Measurements from ENCODE around the gene GNB4.

GNB4 gene

DNA sequence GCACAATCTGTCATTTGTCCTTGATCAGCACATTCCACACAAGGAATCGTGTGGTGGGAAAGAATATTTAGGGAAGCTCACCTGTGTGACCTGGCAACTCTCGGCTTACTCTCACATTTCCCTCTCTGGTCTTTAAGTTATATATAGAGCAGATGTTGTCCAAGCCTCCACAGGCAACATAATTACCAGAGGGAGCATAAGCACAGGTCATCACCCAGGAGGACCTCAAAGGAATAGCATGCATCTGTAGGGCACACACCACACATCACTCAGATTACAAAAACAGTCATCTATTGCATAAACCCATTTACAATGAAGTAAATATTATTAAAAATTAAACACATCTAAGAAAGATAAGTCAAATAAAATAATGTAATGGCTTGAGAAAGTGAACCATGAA, 36.5 kb downstream of the GNB4 start:
- Histone ChIP-seq H3K36me3 (ENCODE audit: insufficient read depth) (no peaks in the 10 kb centered on the region), H3K4me1 (ENCODE audit: low read depth, poor library complexity, severe bottlenecking) (peaks cover 11% of the 10 kb centered on the region), H3K4me2 (no peak overlapping the region), H2AFZ (ENCODE audit: low read depth) (no peak overlapping the region), H3K4me3 (IDR thresholded peaks at IDR 0.05; ENCODE audit: insufficient read depth, low read depth, low read length) (no peak overlapping the region), H4K20me1 (ENCODE audit: insufficient read depth) (no peaks in the 10 kb centered on the region), H3K27me3 (ENCODE audit: insufficient read depth, low read depth) (no peaks in the 10 kb centered on the region), H3K79me2 (ENCODE audit: insufficient read depth, low read depth) (no peaks in the 10 kb centered on the region), H3K27ac (no peak overlapping the region), H3K9ac (no peak overlapping the region)
- TF ChIP-seq, protein P1, sequence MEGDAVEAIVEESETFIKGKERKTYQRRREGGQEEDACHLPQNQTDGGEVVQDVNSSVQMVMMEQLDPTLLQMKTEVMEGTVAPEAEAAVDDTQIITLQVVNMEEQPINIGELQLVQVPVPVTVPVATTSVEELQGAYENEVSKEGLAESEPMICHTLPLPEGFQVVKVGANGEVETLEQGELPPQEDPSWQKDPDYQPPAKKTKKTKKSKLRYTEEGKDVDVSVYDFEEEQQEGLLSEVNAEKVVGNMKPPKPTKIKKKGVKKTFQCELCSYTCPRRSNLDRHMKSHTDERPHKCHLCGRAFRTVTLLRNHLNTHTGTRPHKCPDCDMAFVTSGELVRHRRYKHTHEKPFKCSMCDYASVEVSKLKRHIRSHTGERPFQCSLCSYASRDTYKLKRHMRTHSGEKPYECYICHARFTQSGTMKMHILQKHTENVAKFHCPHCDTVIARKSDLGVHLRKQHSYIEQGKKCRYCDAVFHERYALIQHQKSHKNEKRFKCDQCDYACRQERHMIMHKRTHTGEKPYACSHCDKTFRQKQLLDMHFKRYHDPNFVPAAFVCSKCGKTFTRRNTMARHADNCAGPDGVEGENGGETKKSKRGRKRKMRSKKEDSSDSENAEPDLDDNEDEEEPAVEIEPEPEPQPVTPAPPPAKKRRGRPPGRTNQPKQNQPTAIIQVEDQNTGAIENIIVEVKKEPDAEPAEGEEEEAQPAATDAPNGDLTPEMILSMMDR (conservative IDR thresholded peaks at IDR 0.05; ENCODE audit: low read depth, low read length) = no peak

DNA sequence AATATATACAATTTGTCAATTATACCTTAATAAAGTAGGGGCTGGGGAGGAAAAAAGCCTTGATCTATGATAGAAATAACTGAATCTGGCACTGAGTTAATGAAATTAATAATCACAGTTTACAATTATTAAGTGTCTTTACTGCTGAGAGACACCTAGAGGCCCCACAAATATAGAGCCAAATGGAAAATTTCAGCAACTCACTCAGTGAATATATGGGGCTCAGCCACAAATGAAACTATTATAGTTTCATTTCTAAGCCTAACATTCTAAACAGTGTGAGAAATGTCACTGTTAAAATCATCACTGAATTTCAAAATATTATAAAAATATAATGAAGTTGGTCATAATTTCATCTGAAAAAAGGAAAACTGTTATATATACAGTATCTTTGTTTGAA, 40.3 kb downstream of the GNB4 start:
- no peaks in the 10 kb centered on the region for H3K36me3 ChIP-seq (ENCODE audit: insufficient read depth)
- no peak overlapping the region for H3K4me3 ChIP-seq (IDR thresholded peaks at IDR 0.05; ENCODE audit: insufficient read depth, low read depth, low read length)
- TF ChIP-seq, protein P1 (conservative IDR thresholded peaks at IDR 0.05; ENCODE audit: low read depth, low read length) = no peak
- no peaks in the 10 kb centered on the region for H4K20me1 ChIP-seq (ENCODE audit: insufficient read depth)
- H3K27me3 ChIP-seq (ENCODE audit: insufficient read depth, low read depth) = no peaks in the 10 kb centered on the region
- no peaks in the 10 kb centered on the region for H3K79me2 ChIP-seq (ENCODE audit: insufficient read depth, low read depth)
- H3K9ac ChIP-seq = no peak overlapping the region
- no peak overlapping the region for H2AFZ ChIP-seq (ENCODE audit: low read depth)
- no peak overlapping the region for H3K27ac ChIP-seq
- H3K4me2 ChIP-seq = no peak overlapping the region
- peaks cover 11% of the 10 kb centered on the region for H3K4me1 ChIP-seq (ENCODE audit: low read depth, poor library complexity, severe bottlenecking)

DNA sequence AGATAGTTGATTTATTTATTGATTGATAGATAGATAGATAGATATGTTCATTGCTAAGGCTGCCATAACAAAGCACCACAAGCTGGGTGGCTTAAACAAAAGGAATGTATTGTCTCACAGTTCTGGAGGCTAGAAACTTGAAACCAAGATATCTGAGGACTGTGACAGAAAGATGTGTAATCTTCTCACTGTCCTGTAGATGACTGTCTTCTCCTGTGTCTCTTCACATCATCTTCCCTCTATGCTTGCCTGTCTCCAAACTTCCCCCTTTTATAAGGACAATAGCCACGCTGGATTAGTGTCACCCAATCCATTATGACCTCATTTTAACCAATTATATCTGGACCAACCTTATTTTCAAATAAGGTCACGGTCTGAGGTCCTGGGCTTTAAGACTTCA, 40.9 kb downstream of the GNB4 start:
- H3K4me3 ChIP-seq (IDR thresholded peaks at IDR 0.05; ENCODE audit: insufficient read depth, low read depth, low read length) = no peak overlapping the region
- H3K27ac ChIP-seq = no peak overlapping the region
- TF ChIP-seq, protein P1 (conservative IDR thresholded peaks at IDR 0.05; ENCODE audit: low read depth, low read length) = no peak
- no peak overlapping the region for H3K4me2 ChIP-seq
- H3K4me1 ChIP-seq (ENCODE audit: low read depth, poor library complexity, severe bottlenecking) = peaks cover 11% of the 10 kb centered on the region
- H3K27me3 ChIP-seq (ENCODE audit: insufficient read depth, low read depth) = no peaks in the 10 kb centered on the region
- H3K36me3 ChIP-seq (ENCODE audit: insufficient read depth) = no peaks in the 10 kb centered on the region
- H4K20me1 ChIP-seq (ENCODE audit: insufficient read depth) = no peaks in the 10 kb centered on the region
- no peak overlapping the region for H3K9ac ChIP-seq
- H2AFZ ChIP-seq (ENCODE audit: low read depth) = no peak overlapping the region
- H3K79me2 ChIP-seq (ENCODE audit: insufficient read depth, low read depth) = no peaks in the 10 kb centered on the region

DNA sequence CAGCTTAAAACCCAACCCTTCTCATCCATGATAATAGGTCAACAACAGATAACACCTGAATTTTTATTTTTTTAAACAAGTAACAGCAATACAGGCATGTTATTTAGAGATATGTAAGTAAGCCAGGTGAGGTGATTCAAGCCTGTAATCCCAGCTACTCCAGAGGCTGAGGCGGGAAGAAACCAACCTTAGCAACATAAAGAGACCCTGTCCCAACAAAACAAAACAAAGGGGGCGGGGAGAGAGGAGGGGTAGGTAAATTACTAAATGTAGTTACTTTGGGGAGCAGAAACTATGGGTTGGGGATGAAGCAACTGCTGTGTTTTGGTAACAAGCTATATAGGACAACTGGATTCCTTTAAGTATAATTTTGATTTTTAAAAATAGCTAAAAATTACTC, 47.0 kb downstream of the GNB4 start:
- Histone ChIP-seq H3K4me2 (no peak overlapping the region), H2AFZ (ENCODE audit: low read depth) (no peak overlapping the region), H3K4me3 (IDR thresholded peaks at IDR 0.05; ENCODE audit: insufficient read depth, low read depth, low read length) (no peak overlapping the region), H4K20me1 (ENCODE audit: insufficient read depth) (no peaks in the 10 kb centered on the region), H3K27me3 (ENCODE audit: insufficient read depth, low read depth) (no peaks in the 10 kb centered on the region), H3K27ac (no peak overlapping the region), H3K79me2 (ENCODE audit: insufficient read depth, low read depth) (no peaks in the 10 kb centered on the region), H3K4me1 (ENCODE audit: low read depth, poor library complexity, severe bottlenecking) (no peaks in the 10 kb centered on the region), H3K36me3 (ENCODE audit: insufficient read depth) (no peaks in the 10 kb centered on the region), H3K9ac (no peak overlapping the region)
- TF ChIP-seq, protein P1 (conservative IDR thresholded peaks at IDR 0.05; ENCODE audit: low read depth, low read length) = no peak

Measured in KMS-11 (cell line).